Activated naive CD4-positive, alpha-beta T cell treated with anti-CD3 and anti-CD28 coated beads, Interleukin-2, amount 50 U/mL, for 24 hours (primary cell): ENCODE data around the gene PDE3B.
"Not testable (repeated sequence)": the region's sequence is repeated elsewhere in the genome, so short reads cannot be mapped to it uniquely, and the experiment has no call there.

Experiments
- H3K27ac Mint-ChIP-seq: one replicate; pipeline ENCODE4 v1.8.0; 2021; ENCODE audit warnings: mild to moderate bottlenecking, mixed read lengths
- H3K27me3 Mint-ChIP-seq: one replicate; pipeline ENCODE4 v1.8.0; 2021; ENCODE audit warnings: mixed read lengths
- H3K36me3 Mint-ChIP-seq: one replicate; pipeline ENCODE4 v1.8.0; 2021; ENCODE audit warnings: mixed read lengths
- H3K4me1 Mint-ChIP-seq: one replicate; pipeline ENCODE4 v1.8.0; 2021; ENCODE audit warnings: mixed read lengths
- H3K4me3 Mint-ChIP-seq: one replicate; pipeline ENCODE4 v1.8.0; 2021; ENCODE audit warnings: mild to moderate bottlenecking, mixed read lengths
- H3K9me3 Mint-ChIP-seq: one replicate; pipeline ENCODE4 v1.8.0; 2021; ENCODE audit warnings: mixed read lengths

Gene PDE3B

GRCh38 chr11:14741195-14741594 is 97.6 kb downstream of the PDE3B start:
- H3K27me3 Mint-ChIP-seq = no peaks in the 10 kb centered on the region
- no peaks in the 10 kb centered on the region for H3K9me3 Mint-ChIP-seq
- peaks cover 37% of the 10 kb centered on the region for H3K36me3 Mint-ChIP-seq
- no peak overlapping the region for H3K27ac Mint-ChIP-seq
- H3K4me3 Mint-ChIP-seq = no peak overlapping the region
- H3K4me1 Mint-ChIP-seq = peaks cover 79% of the 10 kb centered on the region

DNA sequence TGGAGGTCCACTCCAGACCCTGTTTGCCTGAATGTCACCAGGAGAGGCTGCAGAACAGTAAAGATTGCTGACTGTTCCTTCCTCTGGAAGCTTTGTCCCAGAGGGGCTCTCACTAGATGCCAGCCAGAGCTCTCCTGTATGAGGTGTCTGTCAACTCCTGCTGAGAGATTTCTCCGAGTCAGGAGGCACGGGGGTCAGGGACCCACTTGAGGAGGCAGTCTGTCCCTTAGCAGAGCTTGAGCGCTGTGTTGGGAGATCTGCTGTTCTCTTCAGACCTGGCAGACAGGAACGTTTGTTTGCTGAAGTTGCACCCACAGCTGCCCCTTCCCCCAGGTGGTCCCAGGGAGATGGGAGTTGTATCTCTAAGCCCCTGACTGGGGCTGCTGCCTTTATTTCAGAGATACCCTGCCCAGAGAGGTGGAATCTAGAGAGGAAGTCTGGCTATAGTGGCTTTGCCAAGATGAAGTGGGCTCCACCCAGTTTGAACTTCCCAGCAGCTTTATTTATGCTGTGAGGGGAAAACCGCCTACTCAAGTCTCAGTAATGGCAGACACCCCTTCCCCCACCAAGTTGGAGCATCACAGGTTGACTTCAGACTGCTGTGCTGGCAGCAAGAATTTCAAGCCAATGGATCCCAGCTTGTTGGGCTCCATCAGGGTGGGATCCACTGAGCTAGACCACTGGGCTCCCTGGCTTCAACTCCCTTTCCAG is 99.4 kb downstream of the PDE3B start:
- no peak overlapping the region for H3K27ac Mint-ChIP-seq
- H3K9me3 Mint-ChIP-seq = peaks cover 6% of the 10 kb centered on the region
- H3K27me3 Mint-ChIP-seq = no peaks in the 10 kb centered on the region
- H3K4me3 Mint-ChIP-seq = no peak overlapping the region
- peaks cover 86% of the 10 kb centered on the region for H3K4me1 Mint-ChIP-seq
- H3K36me3 Mint-ChIP-seq = peaks cover 40% of the 10 kb centered on the region

GRCh38 chr11:14743667-14744066 is 100.1 kb downstream of the PDE3B start:
- Mint-ChIP-seq H3K36me3 (peaks cover 37% of the 10 kb centered on the region), H3K4me1 (peaks cover 80% of the 10 kb centered on the region), H3K27ac (peak overlapping the region; percentile 65), H3K4me3 (peak overlapping the region; percentile 9)
- H3K9me3 Mint-ChIP-seq, H3K27me3 Mint-ChIP-seq: not testable (repeated sequence)

GRCh38 chr11:14746857-14747395 is 103.3 kb downstream of the PDE3B start:
- peak overlapping the region; percentile 56 for H3K27ac Mint-ChIP-seq
- peaks cover 23% of the 10 kb centered on the region for H3K36me3 Mint-ChIP-seq
- peaks cover 71% of the 10 kb centered on the region for H3K4me1 Mint-ChIP-seq
- no peaks in the 10 kb centered on the region for H3K27me3 Mint-ChIP-seq
- H3K4me3 Mint-ChIP-seq = no peak overlapping the region
- H3K9me3 Mint-ChIP-seq = peaks cover 6% of the 10 kb centered on the region

DNA sequence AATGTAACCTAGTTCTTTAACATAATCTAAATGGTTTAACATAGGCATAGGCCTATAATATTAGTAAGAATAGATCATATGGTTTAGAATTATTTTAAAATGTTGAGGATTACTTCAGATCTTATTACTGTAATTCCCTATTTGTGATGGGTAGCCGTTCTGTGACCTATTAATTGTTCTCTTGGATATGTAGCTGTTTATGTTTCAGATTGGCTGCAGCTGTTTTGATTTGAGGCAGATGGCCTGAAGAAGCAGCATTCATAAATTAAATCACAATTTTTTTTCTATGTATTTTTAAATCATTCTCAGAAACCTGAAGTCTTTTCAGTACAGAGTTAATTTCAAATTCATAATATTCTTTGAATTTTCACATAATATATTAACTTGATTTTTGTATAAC is 104.5 kb downstream of the PDE3B start:
- H3K4me1 Mint-ChIP-seq = peaks cover 71% of the 10 kb centered on the region

GRCh38 chr11:14750911-14751310 is 107.3 kb downstream of the PDE3B start:
- Mint-ChIP-seq H3K4me3 (no peak overlapping the region), H3K9me3 (peaks cover 6% of the 10 kb centered on the region), H3K27me3 (no peaks in the 10 kb centered on the region), H3K27ac (peak overlapping the region; percentile 49), H3K4me1 (peaks cover 74% of the 10 kb centered on the region), H3K36me3 (peaks cover 13% of the 10 kb centered on the region)

More for the DNA sequence above, 104.5 kb downstream of the PDE3B start:
- Mint-ChIP-seq H3K27ac (no peak overlapping the region), H3K36me3 (peaks cover 19% of the 10 kb centered on the region), H3K4me3 (no peak overlapping the region), H3K9me3 (peaks cover 6% of the 10 kb centered on the region), H3K27me3 (no peaks in the 10 kb centered on the region)

DNA sequence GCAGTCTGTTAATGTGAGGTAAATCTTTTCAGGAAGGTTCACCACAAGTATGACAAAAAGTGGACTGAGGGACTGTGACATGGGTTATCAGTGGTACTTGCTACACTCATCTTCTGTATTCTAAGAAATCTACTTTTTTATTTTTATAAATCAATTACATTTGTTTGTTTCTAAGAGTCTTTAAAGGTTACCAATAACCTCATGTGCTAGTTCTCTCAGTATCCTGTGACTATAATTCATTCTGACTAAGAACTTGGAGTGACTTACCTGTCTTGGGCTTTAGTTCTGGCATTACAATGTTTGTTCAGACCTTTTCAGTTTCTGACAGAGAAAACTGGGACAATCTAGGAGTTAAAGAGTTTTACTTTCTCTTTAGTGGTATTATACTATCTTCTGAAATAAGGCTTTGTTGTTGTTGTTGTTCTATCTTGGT is 108.4 kb downstream of the PDE3B start:
- Mint-ChIP-seq H3K36me3 (peaks cover 12% of the 10 kb centered on the region), H3K27ac (peak overlapping the region; percentile 96), H3K4me3 (peak overlapping the region; percentile 66), H3K27me3 (no peaks in the 10 kb centered on the region), H3K4me1 (peaks cover 72% of the 10 kb centered on the region), H3K9me3 (peaks cover 1% of the 10 kb centered on the region)

- Mint-ChIP-seq H3K9me3 (no peaks in the 10 kb centered on the region), H3K27ac (no peak overlapping the region), H3K27me3 (no peaks in the 10 kb centered on the region), H3K4me3 (no peak overlapping the region), H3K36me3 (peaks cover 9% of the 10 kb centered on the region), H3K4me1 (peaks cover 66% of the 10 kb centered on the region)
Observed at GRCh38 chr11:14755140-14755539, 111.5 kb downstream of the PDE3B start.

DNA sequence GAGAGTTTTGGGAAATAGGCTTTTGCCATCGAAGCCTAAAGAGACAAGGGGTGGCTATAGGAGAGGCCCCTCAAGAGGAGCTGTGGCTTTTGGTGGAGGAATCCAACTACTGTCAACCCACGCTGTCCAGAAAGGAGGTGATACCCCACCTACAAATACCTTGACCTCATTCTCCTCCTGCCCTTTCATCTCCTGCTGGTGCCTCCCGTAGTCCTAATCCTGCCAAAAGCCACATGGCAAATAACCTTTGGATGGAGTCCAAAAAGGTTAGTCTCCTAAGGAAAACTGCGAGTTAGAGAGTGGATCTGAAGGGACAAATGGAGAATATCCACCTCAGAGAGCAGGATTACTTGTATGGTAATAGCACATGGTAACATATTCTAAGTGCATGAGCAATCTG is 112.7 kb downstream of the PDE3B start:
- no peak overlapping the region for H3K27ac Mint-ChIP-seq
- peaks cover 9% of the 10 kb centered on the region for H3K36me3 Mint-ChIP-seq
- H3K4me1 Mint-ChIP-seq = peaks cover 71% of the 10 kb centered on the region
- no peaks in the 10 kb centered on the region for H3K9me3 Mint-ChIP-seq
- H3K4me3 Mint-ChIP-seq = no peak overlapping the region
- no peaks in the 10 kb centered on the region for H3K27me3 Mint-ChIP-seq

- H3K36me3 Mint-ChIP-seq, H3K9me3 Mint-ChIP-seq, H3K27me3 Mint-ChIP-seq: not testable (repeated sequence)
- Mint-ChIP-seq H3K27ac (peak overlapping the region; percentile 84), H3K4me3 (peak overlapping the region; percentile 44), H3K4me1 (peaks cover 45% of the 10 kb centered on the region)
Observed at GRCh38 chr11:14759300-14760012, 115.9 kb downstream of the PDE3B start.

- Mint-ChIP-seq H3K27me3 (no peaks in the 10 kb centered on the region), H3K36me3 (no peaks in the 10 kb centered on the region), H3K9me3 (no peaks in the 10 kb centered on the region), H3K4me1 (peaks cover 52% of the 10 kb centered on the region), H3K4me3 (peak overlapping the region; percentile 80), H3K27ac (no peak overlapping the region)
Observed at GRCh38 chr11:14764179-14764578, 120.6 kb downstream of the PDE3B start.

GRCh38 chr11:14764579-14765527 is 121.2 kb downstream of the PDE3B start:
- Mint-ChIP-seq H3K4me1 (peaks cover 51% of the 10 kb centered on the region), H3K9me3 (no peaks in the 10 kb centered on the region), H3K4me3 (peak overlapping the region; percentile 80), H3K36me3 (no peaks in the 10 kb centered on the region), H3K27ac (no peak overlapping the region), H3K27me3 (no peaks in the 10 kb centered on the region)

DNA sequence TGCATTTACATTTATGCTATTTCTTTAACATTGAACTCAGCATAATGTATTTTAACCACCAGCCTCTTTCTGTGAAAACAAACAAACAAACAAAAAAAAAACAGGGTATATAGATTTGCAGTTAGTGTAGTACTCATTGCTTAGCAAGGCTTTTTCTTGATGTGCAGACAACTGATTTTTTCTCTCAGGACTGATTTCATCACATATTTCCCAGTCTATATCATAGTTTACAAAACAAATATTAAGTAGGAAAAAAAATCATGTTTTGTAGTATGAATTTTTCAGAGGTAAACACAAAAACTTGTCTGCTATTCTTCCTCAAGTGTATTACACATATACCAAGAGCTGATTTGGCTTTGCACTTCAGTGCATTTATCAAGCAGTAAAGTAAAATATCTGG is 123.0 kb downstream of the PDE3B start:
- H3K27me3 Mint-ChIP-seq = no peaks in the 10 kb centered on the region
- no peaks in the 10 kb centered on the region for H3K36me3 Mint-ChIP-seq
- peak overlapping the region; percentile 48 for H3K27ac Mint-ChIP-seq
- H3K4me3 Mint-ChIP-seq = peak overlapping the region; percentile 9
- no peaks in the 10 kb centered on the region for H3K9me3 Mint-ChIP-seq
- peaks cover 50% of the 10 kb centered on the region for H3K4me1 Mint-ChIP-seq

DNA sequence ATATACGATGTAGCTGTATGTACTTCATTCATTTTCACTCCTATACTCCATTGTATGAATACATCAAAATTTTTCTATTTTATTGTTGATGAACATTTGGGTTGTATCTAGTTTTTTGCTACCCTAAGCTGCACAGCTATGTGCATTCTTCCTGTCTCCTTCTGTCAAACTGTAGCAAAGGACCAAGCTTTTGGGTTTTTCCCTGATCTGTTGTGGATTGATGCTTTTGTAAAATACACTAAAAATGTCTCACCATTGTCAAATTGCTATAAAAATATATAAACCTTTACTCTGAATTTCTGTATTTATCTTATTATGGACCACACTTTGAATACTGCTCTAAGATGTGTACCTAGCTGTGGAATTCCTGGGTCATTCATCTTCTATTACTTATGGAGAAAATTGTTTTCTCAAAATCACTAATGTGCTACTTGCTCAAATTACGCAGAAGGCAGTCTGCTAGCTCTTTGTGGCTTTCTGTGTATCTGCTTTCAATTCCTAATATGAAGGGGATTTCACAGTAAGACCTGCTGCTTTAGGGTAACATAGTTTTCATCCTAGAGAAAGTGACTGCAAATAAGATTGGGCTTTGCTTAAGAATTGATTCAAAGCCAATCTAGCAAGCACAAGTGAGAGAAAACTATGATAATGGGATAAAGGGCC is 125.1 kb downstream of the PDE3B start:
- peaks cover 55% of the 10 kb centered on the region for H3K4me1 Mint-ChIP-seq
- peaks cover 1% of the 10 kb centered on the region for H3K36me3 Mint-ChIP-seq

GRCh38 chr11:14773755-14774154 is 130.2 kb downstream of the PDE3B start:
- H3K27ac Mint-ChIP-seq = no peak overlapping the region
- no peak overlapping the region for H3K4me3 Mint-ChIP-seq
- H3K36me3 Mint-ChIP-seq = peaks cover 20% of the 10 kb centered on the region
- peaks cover 67% of the 10 kb centered on the region for H3K4me1 Mint-ChIP-seq
- H3K9me3 Mint-ChIP-seq = peaks cover 2% of the 10 kb centered on the region
- no peaks in the 10 kb centered on the region for H3K27me3 Mint-ChIP-seq

More for the DNA sequence above, 125.1 kb downstream of the PDE3B start:
- no peaks in the 10 kb centered on the region for H3K27me3 Mint-ChIP-seq
- H3K27ac Mint-ChIP-seq = peak overlapping the region; percentile 77
- no peaks in the 10 kb centered on the region for H3K9me3 Mint-ChIP-seq
- H3K4me3 Mint-ChIP-seq = peak overlapping the region; percentile 38
